Endothelial cell (in vitro differentiated cells): ENCODE results near the gene RAB3IL1. TPM values are rescaled to one million over a fixed set of nuclear protein-coding genes. Genes with fewer than 3 reads are reported as not detected.
A peak's percentile ranks its signal among the peaks of the same experiment; 100 is the strongest.

Experiments
- DNase-seq: peaks from one replicate; pipeline ENCODE4 v3.0.0; 2021; ENCODE audit warnings: low spot score
- H3K27ac Mint-ChIP-seq: one replicate; pipeline ENCODE4 v1.8.0; 2021; ENCODE audit warnings: mixed read lengths, inconsistent platforms; ENCODE audit not compliant: unreplicated experiment
- H3K27me3 Mint-ChIP-seq: one replicate; pipeline ENCODE4 v1.8.0; 2021; ENCODE audit warnings: mild to moderate bottlenecking, moderate library complexity, mixed read lengths, inconsistent platforms; ENCODE audit not compliant: unreplicated experiment
- H3K36me3 Mint-ChIP-seq: one replicate; pipeline ENCODE4 v1.8.0; 2021; ENCODE audit warnings: mild to moderate bottlenecking, low read depth, mixed read lengths, inconsistent platforms; ENCODE audit not compliant: unreplicated experiment
- H3K4me1 Mint-ChIP-seq: one replicate; pipeline ENCODE4 v1.8.0; 2021; ENCODE audit warnings: mild to moderate bottlenecking, mixed read lengths, inconsistent platforms; ENCODE audit not compliant: unreplicated experiment
- H3K4me3 Mint-ChIP-seq: one replicate; pipeline ENCODE4 v1.8.0; 2021; ENCODE audit warnings: mild to moderate bottlenecking, mixed read lengths, inconsistent platforms; ENCODE audit not compliant: unreplicated experiment
- H3K9me3 Mint-ChIP-seq: one replicate; pipeline ENCODE4 v1.8.0; 2021; ENCODE audit warnings: mixed read lengths, inconsistent platforms; ENCODE audit not compliant: unreplicated experiment
- CTCF ChIP-seq: fragments of 200-600 bp; sonication (generic); IDR thresholded peaks from one replicate; pipeline ENCODE4 v1.5.0; 2021; ENCODE audit warnings: antibody characterized with exemption; ENCODE audit not compliant: unreplicated experiment
- total RNA-seq: library from RNA; stranded (reverse); fragmentation: NEBNext Ultra II Directional; extraction: Animal tissue kit (Norgen Biotek cat#: 25700); gene quantifications from one replicate; pipeline ENCODE4 v1.2.1, GENCODE V29; 2021; ENCODE audit not compliant: unreplicated experiment

RAB3IL1 gene
- total RNA-seq, 1 donor from 2014 or later: 8.9 TPM

DNA sequence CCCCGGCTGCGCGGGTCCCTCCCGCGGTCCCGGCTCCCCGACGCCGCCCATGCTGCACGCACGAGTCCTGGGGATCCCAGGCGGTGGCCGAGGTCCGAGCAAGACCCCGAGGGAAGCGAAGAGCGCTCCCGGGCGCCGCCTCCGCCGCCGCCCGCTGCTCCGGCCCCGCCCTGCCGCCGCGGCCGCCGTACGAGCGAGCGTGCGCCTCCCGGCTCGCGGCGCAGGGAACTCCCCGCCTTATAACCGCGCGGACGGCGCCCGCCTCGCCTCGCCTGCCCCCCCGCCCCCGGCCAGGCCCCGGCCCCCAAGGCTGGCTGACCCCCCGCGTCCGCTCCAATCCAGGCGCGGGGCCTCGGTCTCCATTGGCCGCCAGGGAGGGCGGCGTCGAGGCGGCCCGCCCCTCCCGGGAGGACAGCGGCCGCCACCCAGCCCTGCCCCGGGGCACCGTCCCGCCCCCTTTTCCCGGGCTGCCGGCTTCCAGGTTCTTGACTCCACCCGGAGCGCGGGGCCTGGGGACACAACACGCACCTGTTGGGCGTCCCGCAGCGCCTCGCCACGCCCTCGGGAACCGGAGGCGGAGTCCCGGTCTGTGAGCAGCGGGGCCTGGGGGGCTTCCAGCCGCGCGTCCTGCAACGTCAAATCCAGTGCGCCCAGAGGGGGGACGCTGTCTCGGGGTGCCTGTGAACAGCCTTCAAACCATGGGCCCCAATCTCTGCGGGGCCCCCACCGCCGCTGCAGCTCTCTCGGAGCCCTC is 25.9 kb downstream of the RAB3IL1 start, which contains the start of gene FADS3:
Gene FADS3 (minus strand): TSS at position 215 of the 754 bp plus-strand sequence. CDS start 164 bp downstream, at position 51.
- DNase-seq: peak; percentile 69
- Mint-ChIP-seq H3K27me3 (peaks cover 5% of the 10 kb centered on the region), H3K27ac (no peak within 1 kb of the TSS), H3K4me1 (no peaks in the 10 kb centered on the region), H3K36me3 (no peaks in the 10 kb centered on the region), H3K9me3 (no peaks in the 10 kb centered on the region), H3K4me3 (peak within 1 kb of the TSS; percentile 83)
- TF ChIP-seq CTCF: no peak

GRCh38 chr11:61890529-61891330 is 26.6 kb downstream of the RAB3IL1 start:
- TF ChIP-seq CTCF: no peak
- Mint-ChIP-seq H3K4me1 (no peaks in the 10 kb centered on the region), H3K36me3 (no peaks in the 10 kb centered on the region), H3K27me3 (peaks cover 7% of the 10 kb centered on the region), H3K27ac (no peak overlapping the region), H3K4me3 (peak overlapping the region; percentile 81), H3K9me3 (no peaks in the 10 kb centered on the region)
- no peak for DNase-seq

DNA sequence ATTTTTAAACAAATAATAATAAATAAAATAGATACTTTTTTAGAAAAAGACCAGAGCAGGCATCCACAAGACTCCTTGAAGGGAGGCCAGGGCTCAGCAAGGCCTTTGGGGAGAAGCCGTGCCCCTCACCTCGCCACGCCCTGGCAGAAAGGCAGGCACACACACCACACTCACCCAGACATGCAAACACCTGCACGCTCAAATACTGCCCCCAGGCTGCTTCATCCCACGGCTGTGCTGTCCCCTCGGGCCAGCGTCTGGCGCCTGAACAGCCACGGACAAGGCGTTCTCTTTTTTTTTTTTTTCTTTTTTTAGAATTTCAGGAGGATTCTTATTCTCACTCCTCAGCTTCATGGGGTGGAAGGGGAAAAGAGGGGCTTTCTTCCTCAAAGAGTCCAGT is 27.5 kb downstream of the RAB3IL1 start:
- no peak for TF ChIP-seq CTCF
- Mint-ChIP-seq H3K4me3 (no peak overlapping the region), H3K36me3 (no peaks in the 10 kb centered on the region), H3K27me3 (peaks cover 8% of the 10 kb centered on the region), H3K27ac (no peak overlapping the region), H3K9me3 (no peaks in the 10 kb centered on the region), H3K4me1 (no peaks in the 10 kb centered on the region)
- no peak for DNase-seq

DNA sequence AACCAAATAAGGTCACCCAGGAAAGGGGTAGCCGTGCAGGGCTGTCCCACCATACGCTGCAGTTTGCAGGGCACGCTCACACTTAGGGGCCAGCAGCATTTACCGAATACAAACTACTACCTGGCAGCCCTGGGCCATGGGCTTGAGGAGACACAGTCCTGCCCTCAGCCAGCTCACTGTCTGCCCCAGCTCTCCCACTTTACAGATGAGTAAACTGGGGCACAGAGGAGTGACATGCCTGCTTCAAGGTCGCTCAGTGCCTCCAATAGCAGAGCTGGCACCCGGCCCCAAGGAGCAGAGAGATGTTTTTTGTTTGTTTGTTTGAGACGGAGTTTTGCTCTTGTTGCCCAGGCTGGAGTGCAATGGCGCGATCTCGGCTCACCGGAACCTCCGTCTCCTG is 28.8 kb downstream of the RAB3IL1 start:
- Mint-ChIP-seq H3K4me1 (no peaks in the 10 kb centered on the region), H3K27me3 (peaks cover 8% of the 10 kb centered on the region), H3K9me3 (no peaks in the 10 kb centered on the region), H3K4me3 (no peak overlapping the region), H3K27ac (no peak overlapping the region), H3K36me3 (no peaks in the 10 kb centered on the region)
- TF ChIP-seq CTCF: no peak
- no peak for DNase-seq
